ENCODE measurements around the gene RDM1. TPM values are rescaled to one million over a fixed set of nuclear protein-coding genes. Genes with fewer than 3 reads are reported as not detected.
"Not testable (repeated sequence)": the region's sequence is repeated elsewhere in the genome, so short reads cannot be mapped to it uniquely, and the experiment has no call there.

RDM1 gene
- total and polyA plus RNA-seq, 7 experiments from 2014 or later, result 0.39 to 6.9 TPM; not detected in 5

DNA sequence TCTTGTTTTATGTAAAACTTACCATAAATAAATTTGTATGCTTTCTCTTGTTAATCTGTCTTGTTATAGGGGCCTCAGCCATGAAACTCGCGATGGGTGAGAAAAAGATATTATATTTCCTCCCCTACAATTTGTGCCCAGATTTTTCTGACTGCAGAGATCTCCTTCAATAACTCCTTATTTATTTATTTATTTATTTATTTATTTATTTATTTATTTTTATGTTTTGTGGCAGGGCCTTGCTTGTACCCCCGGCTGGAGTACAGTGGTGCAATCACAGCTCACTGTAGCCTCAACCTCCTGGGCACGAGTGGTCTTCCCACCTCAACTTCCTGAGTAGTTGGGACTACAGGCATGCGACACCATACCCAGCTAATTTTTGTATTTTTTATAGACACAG, 27.1 kb downstream of the RDM1 start:
- H3K36me3 ChIP-seq (ENCODE audit: control insufficient read depth in 2 of 3, insufficient read depth in 3 of 3, low read length in 3 of 3), result no peaks in the 10 kb centered on the region
- no peak overlapping the region for H3K4me3 Mint-ChIP-seq
- ATAC-seq (no peak), DNase-seq (no peak)
- H3K4me1 ChIP-seq (ENCODE audit: control insufficient read depth in 2 of 2, insufficient read depth in 2 of 2, low read length in 2 of 2), result peaks cover 0 to 47% of the 10 kb centered on the region in 2 donors
- ChIA-PET POLR2A (no interaction called here), CTCF (no interaction called here)
- H3K4me3 ChIP-seq (ENCODE audit: low read length), result no peak overlapping the region
- peaks cover 0 to 15% (median 2%) of the 10 kb centered on the region in 5 donors for H3K27me3 Mint-ChIP-seq
- peaks cover 0 to 27% (median 0%) of the 10 kb centered on the region in 7 donors for H3K4me1 Mint-ChIP-seq
- intact Hi-C loops (cut with micrococcal nuclease), result no loop called here
- H3K27ac ChIP-seq (ENCODE audit: low read depth, low read length), result no peak overlapping the region
- no peaks in the 10 kb centered on the region for H3K9me3 ChIP-seq (ENCODE audit: control insufficient read depth in 2 of 3, low read length in 3 of 3)
- peak overlapping the region in 1 of 9 donors; percentile 42 for H3K27ac Mint-ChIP-seq
- H3K27me3 ChIP-seq (ENCODE audit: control insufficient read depth in 2 of 2, insufficient read depth in 2 of 2, low read length in 2 of 2), result no peaks in the 10 kb centered on the region
- H3K9me3 Mint-ChIP-seq, result no peaks in the 10 kb centered on the region
- peaks cover 0 to 3% (median 0%) of the 10 kb centered on the region in 5 donors for H3K36me3 Mint-ChIP-seq

GRCh38 chr17:35901631-35902175, 28.9 kb downstream of the RDM1 start:
- no peak overlapping the region for H3K27ac ChIP-seq (ENCODE audit: low read depth, low read length)
- ATAC-seq (no peak), DNase-seq (no peak)
- intact Hi-C loops (cut with micrococcal nuclease), result no loop called here
- no peak overlapping the region for H3K4me3 ChIP-seq (ENCODE audit: low read length)
- POLR2A ChIA-PET, result no interaction called here
- CTCF ChIA-PET, result no interaction called here
- peak overlapping the region in 1 of 9 donors; percentile 34 for H3K27ac Mint-ChIP-seq
- H3K4me1 ChIP-seq (ENCODE audit: control insufficient read depth in 2 of 2, insufficient read depth in 2 of 2, low read length in 2 of 2), result peaks cover 0 to 64% of the 10 kb centered on the region in 2 donors
- peaks cover 0 to 35% (median 5%) of the 10 kb centered on the region in 7 donors for H3K4me1 Mint-ChIP-seq
- H3K9me3 Mint-ChIP-seq, result no peaks in the 10 kb centered on the region
- H3K27me3 ChIP-seq (ENCODE audit: control insufficient read depth in 2 of 2, insufficient read depth in 2 of 2, low read length in 2 of 2), result no peaks in the 10 kb centered on the region
- peaks cover 0 to 3% (median 0%) of the 10 kb centered on the region in 5 donors for H3K36me3 Mint-ChIP-seq
- H3K27me3 Mint-ChIP-seq, result peaks cover 0 to 15% (median 2%) of the 10 kb centered on the region in 5 donors
- H3K4me3 Mint-ChIP-seq, result no peak overlapping the region
- H3K36me3 ChIP-seq (ENCODE audit: control insufficient read depth in 2 of 3, insufficient read depth in 3 of 3, low read length in 3 of 3), result no peaks in the 10 kb centered on the region
- H3K9me3 ChIP-seq (ENCODE audit: control insufficient read depth in 2 of 3, low read length in 3 of 3), result no peaks in the 10 kb centered on the region

DNA sequence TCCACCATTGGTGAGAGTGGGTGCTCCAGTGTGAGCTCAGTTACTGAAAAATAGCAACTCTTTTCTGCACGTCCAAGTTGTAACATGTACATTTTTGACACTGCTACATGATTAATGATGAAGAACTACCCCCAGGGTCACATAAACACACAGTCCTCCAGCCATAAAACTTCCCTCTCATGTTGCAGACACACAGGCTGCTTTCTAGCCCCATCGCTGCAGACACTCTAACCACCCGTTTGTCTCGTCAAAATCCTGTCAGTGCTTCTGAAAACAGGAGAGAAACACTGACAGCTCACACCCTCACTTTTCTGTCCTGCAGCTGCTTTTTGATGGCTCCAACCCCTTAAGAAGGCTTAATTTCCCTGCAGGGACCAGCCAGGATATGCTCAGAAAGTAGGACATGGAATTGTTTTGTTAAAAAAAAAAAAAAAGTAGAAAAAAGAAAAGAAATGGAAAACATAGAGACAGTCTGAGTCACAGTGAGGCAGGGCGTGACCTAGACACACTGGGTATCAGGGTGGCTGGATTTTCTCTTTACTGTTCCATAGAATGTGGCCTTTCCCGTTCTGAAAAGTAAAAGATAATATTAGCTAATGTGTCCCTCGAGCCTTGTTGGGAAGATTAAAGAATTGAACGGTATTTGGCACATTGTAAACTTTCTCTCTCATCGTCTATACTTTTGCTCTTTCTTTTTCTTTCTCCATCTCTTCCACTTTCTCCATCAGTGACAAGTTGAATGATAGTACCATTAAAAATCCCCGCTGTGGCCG, 29.7 kb downstream of the RDM1 start:
- H3K27ac Mint-ChIP-seq, result peak overlapping the region in 3 of 9 donors; percentile 34 to 72 (median 52)
- H3K27me3 Mint-ChIP-seq, result peaks cover 0 to 18% (median 2%) of the 10 kb centered on the region in 5 donors
- Histone ChIP-seq H3K36me3 (ENCODE audit: control insufficient read depth in 2 of 3, insufficient read depth in 3 of 3, low read length in 3 of 3) (no peaks in the 10 kb centered on the region), H3K27ac (ENCODE audit: low read depth, low read length) (no peak overlapping the region), H3K9me3 (ENCODE audit: control insufficient read depth in 2 of 3, low read length in 3 of 3) (no peaks in the 10 kb centered on the region), H3K4me1 (ENCODE audit: control insufficient read depth in 2 of 2, insufficient read depth in 2 of 2, low read length in 2 of 2) (peaks cover 0 to 69% of the 10 kb centered on the region in 2 donors), H3K4me3 (ENCODE audit: low read length) (no peak overlapping the region), H3K27me3 (ENCODE audit: control insufficient read depth in 2 of 2, insufficient read depth in 2 of 2, low read length in 2 of 2) (no peaks in the 10 kb centered on the region)
- intact Hi-C loops (cut with micrococcal nuclease), result no loop called here
- H3K4me1 Mint-ChIP-seq, result peaks cover 0 to 42% (median 5%) of the 10 kb centered on the region in 7 donors
- ChIA-PET POLR2A (no interaction called here), CTCF (no interaction called here)
- H3K4me3 Mint-ChIP-seq, result peak overlapping the region in 2 of 10 donors; percentile 59 to 62
- H3K9me3 Mint-ChIP-seq, result no peaks in the 10 kb centered on the region
- peak; percentile 60 for ATAC-seq
- peaks cover 0 to 3% (median 0%) of the 10 kb centered on the region in 5 donors for H3K36me3 Mint-ChIP-seq
- DNase-seq, result no peak

DNA sequence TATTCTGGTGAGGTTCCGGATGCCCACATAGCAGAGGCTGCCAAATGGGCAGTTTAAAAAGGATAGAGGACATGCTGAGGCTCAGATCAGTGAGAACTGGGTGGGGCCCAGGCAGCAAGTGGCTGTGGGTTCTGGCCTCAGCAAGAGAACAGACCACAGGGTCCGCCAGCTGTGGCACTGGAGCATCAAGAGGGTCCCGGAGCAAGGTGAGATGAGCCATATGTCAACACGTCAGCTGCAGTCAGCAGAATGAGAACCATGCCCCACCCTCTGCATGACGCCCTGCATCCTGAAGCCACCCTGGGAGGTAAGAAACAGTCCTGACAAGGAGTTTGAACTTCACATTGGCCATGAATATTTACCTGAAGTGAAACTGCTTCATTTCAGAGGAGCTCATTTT, 30.3 kb downstream of the RDM1 start:
- Histone ChIP-seq H3K4me1 (ENCODE audit: control insufficient read depth in 2 of 2, insufficient read depth in 2 of 2, low read length in 2 of 2) (peaks cover 0 to 75% of the 10 kb centered on the region in 2 donors), H3K4me3 (ENCODE audit: low read length) (peak overlapping the region; percentile 16), H3K27ac (ENCODE audit: low read depth, low read length) (no peak overlapping the region), H3K36me3 (ENCODE audit: control insufficient read depth in 2 of 3, insufficient read depth in 3 of 3, low read length in 3 of 3) (no peaks in the 10 kb centered on the region), H3K9me3 (ENCODE audit: control insufficient read depth in 2 of 3, low read length in 3 of 3) (no peaks in the 10 kb centered on the region), H3K27me3 (ENCODE audit: control insufficient read depth in 2 of 2, insufficient read depth in 2 of 2, low read length in 2 of 2) (no peaks in the 10 kb centered on the region)
- intact Hi-C loops (cut with micrococcal nuclease), result no loop called here
- Mint-ChIP-seq H3K9me3 (no peaks in the 10 kb centered on the region), H3K27ac (peak overlapping the region in 1 of 9 donors; percentile 72), H3K36me3 (peaks cover 0 to 5% (median 0%) of the 10 kb centered on the region in 5 donors), H3K4me3 (peak overlapping the region in 2 of 10 donors; percentile 18 to 59), H3K27me3 (peaks cover 0 to 19% (median 0%) of the 10 kb centered on the region in 5 donors), H3K4me1 (peaks cover 0 to 48% (median 5%) of the 10 kb centered on the region in 7 donors)
- DNase-seq (no peak), ATAC-seq (no peak)
- ChIA-PET CTCF (no interaction called here), POLR2A (no interaction called here)

DNA sequence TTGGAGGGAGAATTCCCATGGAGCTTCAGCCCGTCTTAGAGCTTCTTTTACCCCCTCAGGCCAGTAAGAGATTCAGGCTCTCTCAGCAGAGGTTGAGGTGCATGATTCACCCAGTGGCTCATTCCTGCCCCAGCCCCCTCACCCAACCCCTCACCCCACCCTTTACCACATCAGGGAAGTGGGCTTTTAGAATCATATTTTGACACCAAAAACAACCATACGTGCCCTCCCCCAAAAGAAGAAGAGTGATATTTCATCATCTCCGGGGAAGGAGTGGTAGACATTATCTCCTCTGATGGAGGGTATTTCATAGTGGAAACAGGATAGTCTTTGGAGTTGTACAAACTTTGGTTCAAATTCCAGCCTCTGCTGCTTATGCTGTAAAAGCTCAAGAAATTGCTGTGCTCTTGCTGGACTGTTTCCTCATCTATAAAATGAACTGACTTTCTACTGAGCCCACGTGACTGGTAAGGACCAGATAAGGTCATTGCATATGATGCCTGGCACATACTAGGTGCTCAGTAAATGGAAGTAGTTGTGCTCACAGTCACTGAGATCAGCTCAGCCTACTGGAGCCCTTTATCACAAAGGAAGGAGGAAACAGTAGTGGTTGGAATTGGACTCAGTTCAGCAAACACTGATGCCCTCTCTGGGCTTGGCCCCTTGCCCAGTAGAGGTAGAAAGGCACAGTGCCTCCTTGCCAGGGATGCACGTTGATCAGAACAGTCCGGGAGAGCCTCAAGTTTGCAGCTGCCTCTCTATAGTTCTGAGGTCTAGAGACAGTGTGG, 32.1 kb downstream of the RDM1 start:
- intact Hi-C loops (cut with micrococcal nuclease), result loop anchor here in 1 of 2 donors (5.0 kb wide), 1 partner anchor 34 kb away; the partner anchor contains the start of gene RDM1
- ChIA-PET CTCF (interaction anchor here (0.7 kb wide), 1 partner anchor 28 kb away, joined by 3 read pairs; no protein-coding TSS in a partner anchor), POLR2A (no interaction called here)
- Histone ChIP-seq H3K9me3 (ENCODE audit: control insufficient read depth in 2 of 3, low read length in 3 of 3) (no peaks in the 10 kb centered on the region), H3K27ac (ENCODE audit: low read depth, low read length) (no peak overlapping the region), H3K4me1 (ENCODE audit: control insufficient read depth in 2 of 2, insufficient read depth in 2 of 2, low read length in 2 of 2) (peaks cover 0 to 77% of the 10 kb centered on the region in 2 donors), H3K27me3 (ENCODE audit: control insufficient read depth in 2 of 2, insufficient read depth in 2 of 2, low read length in 2 of 2) (no peaks in the 10 kb centered on the region), H3K36me3 (ENCODE audit: control insufficient read depth in 2 of 3, insufficient read depth in 3 of 3, low read length in 3 of 3) (no peaks in the 10 kb centered on the region), H3K4me3 (ENCODE audit: low read length) (no peak overlapping the region)
- peak; percentile 30 for ATAC-seq
- Mint-ChIP-seq H3K27ac (peak overlapping the region in 1 of 9 donors; percentile 46), H3K36me3 (peaks cover 0 to 8% (median 0%) of the 10 kb centered on the region in 5 donors), H3K27me3 (peaks cover 0 to 19% (median 0%) of the 10 kb centered on the region in 5 donors), H3K4me3 (peak overlapping the region in 2 of 10 donors; percentile 15 to 54), H3K9me3 (no peaks in the 10 kb centered on the region), H3K4me1 (peaks cover 0 to 51% (median 5%) of the 10 kb centered on the region in 7 donors)
- no peak for DNase-seq

DNA sequence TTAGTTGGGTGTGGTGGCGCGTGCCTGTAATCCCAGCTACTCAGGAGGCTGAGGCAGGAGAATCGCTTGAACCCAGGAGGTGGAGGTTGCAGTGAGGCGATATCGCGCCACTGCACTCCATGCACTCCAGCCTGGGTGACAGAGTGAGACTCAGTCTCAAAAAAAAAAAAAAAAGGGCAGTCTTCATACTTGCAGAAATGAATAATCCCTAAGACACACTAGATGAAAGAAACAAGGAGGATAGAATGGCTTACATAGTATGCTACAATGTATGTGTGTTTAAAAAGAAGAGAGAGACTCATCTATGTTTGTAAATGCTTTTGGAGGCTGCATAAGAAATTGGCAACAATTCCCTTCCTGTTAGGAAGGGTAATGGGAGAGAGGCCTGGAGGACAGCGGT, 32.8 kb downstream of the RDM1 start:
- Mint-ChIP-seq H3K36me3 (peaks cover 0 to 11% (median 0%) of the 10 kb centered on the region in 5 donors), H3K27me3 (peaks cover 0 to 19% (median 0%) of the 10 kb centered on the region in 5 donors), H3K27ac (peak overlapping the region in 1 of 9 donors; percentile 87), H3K4me1 (peaks cover 0 to 56% (median 5%) of the 10 kb centered on the region in 7 donors), H3K4me3 (peak overlapping the region in 2 of 10 donors; percentile 3 to 63)
- POLR2A ChIA-PET; H3K27me3 ChIP-seq (ENCODE audit: control insufficient read depth in 2 of 2, insufficient read depth in 2 of 2, low read length in 2 of 2); H3K4me3 ChIP-seq (ENCODE audit: low read length); ATAC-seq; DNase-seq; H3K36me3 ChIP-seq (ENCODE audit: control insufficient read depth in 2 of 3, insufficient read depth in 3 of 3, low read length in 3 of 3); H3K9me3 ChIP-seq (ENCODE audit: control insufficient read depth in 2 of 3, low read length in 3 of 3); H3K9me3 Mint-ChIP-seq; H3K27ac ChIP-seq (ENCODE audit: low read depth, low read length): not testable (repeated sequence)
- CTCF ChIA-PET, result interaction anchor here (0.7 kb wide), 1 partner anchor 27 kb away, joined by 3 read pairs; no protein-coding TSS in a partner anchor
- intact Hi-C loops (cut with micrococcal nuclease), result loop anchor here in 1 of 2 donors (5.0 kb wide), 1 partner anchor 35 kb away; the partner anchor contains the start of gene RDM1
- peaks cover 0 to 79% of the 10 kb centered on the region in 2 donors for H3K4me1 ChIP-seq (ENCODE audit: control insufficient read depth in 2 of 2, insufficient read depth in 2 of 2, low read length in 2 of 2)

Measured in naive thymus-derived CD4-positive, alpha-beta T cell (primary cell).